ENCODE measurements around the gene ETV6. TPM values are rescaled to one million over a fixed set of nuclear protein-coding genes. Genes with fewer than 3 reads are reported as not detected.

The ETV6 gene
- total and polyA plus RNA-seq, 9 of the 15 experiments (the other 6 are each of a cell fraction or from before 2014, with no cell fraction given), result 0.81 to 12.7 (median 4.1) TPM

DNA sequence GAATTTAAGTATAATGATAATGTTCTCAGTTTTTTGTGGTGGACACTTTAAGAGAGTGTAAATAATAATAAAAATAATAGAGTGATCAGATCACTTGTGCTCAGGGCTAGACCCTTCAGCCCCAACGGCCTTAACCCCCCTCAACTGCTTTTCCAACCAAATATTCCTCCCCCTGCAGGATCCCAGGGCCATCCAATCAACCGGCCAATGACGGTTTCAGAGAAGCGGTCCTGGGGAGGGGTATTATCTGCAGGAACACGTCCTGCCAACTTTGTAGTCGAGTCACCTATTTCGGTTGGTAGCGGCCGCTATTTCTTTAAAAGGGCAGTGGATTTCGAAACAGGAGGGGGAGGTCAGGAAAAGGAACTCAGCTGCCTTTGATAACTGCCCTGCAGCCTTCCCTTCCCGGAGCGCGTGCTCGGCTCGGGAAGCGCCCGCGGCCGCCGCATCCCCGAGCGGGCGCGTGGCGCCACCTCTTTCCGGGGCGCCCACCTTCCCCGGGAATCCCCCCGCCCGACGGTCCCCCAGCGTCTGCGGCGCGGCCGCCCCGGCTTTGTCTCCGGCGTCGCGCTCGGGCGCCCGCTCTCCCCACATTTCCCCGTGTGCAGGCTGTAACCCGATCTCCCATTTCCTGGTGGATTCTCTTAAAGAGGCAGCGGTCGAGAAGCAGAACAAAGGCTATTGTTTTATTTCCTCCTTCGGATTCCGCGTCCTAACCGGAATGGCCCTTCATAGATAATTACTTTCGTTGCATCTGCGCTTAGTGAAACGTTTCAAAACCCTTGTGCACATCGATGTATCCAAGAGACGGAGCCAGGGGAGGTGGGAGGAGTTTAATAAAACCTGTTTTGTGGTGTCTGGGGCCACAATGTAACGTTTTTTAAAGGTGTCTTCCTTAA is 711 bp upstream of the ETV6 start (continued):
- peak; percentile 44; the same call in 1 of the 2 replicates for TF ChIP-seq CXXC5 (CRISPR knock-in tag; IDR thresholded peaks at IDR 0.05)
- TF ChIP-seq YY1 (IDR thresholded peaks at IDR 0.05; ENCODE audit: borderline replicate concordance in 1 of 3, control insufficient read depth in 1 of 3, extremely low read depth in 1 of 3, insufficient read depth in 3 of 3, insufficient read length in 1 of 3, insufficient replicate concordance in 2 of 3, low read depth in 1 of 3, low read length in 2 of 3), result peak in 2 of 3 experiments; percentile 39 to 50
- TF ChIP-seq CBX8 (IDR thresholded peaks at IDR 0.05; ENCODE audit: borderline replicate concordance, extremely low read depth, low read depth, low read length, poor library complexity, severe bottlenecking), result no peak
- TF ChIP-seq EP400 (IDR thresholded peaks at IDR 0.05), result peak; percentile 55; the same call in 1 of the 2 replicates
- TF ChIP-seq BHLHE40 (IDR thresholded peaks at IDR 0.05; ENCODE audit: low read length), result peak; percentile 12
- TF ChIP-seq CEBPB (tag; IDR thresholded peaks at IDR 0.05), result peak; percentile 96
- TF ChIP-seq GTF2E2 (tag; IDR thresholded peaks at IDR 0.05), result peak; percentile 16; the same call in 1 of the 2 replicates
- peak; percentile 41 for TF ChIP-seq NEUROD1 (IDR thresholded peaks at IDR 0.05; ENCODE audit: borderline replicate concordance, low read depth, low read length, partially characterized antibody)
- TF ChIP-seq L3MBTL2 (IDR thresholded peaks at IDR 0.05), result peak; percentile 89
- TF ChIP-seq TAF1 (IDR thresholded peaks at IDR 0.05; ENCODE audit: control insufficient read depth, extremely low read depth, insufficient read depth, low read length, severe bottlenecking), result peak; percentile 47
- TF ChIP-seq NCOR1 (IDR thresholded peaks at IDR 0.05), result peak; percentile 7; the same call in 1 of the 2 replicates
- TF ChIP-seq RBFOX2 (IDR thresholded peaks at IDR 0.05; ENCODE audit: low read depth, low read length), result peak; percentile 88
- TF ChIP-seq, protein P1, sequence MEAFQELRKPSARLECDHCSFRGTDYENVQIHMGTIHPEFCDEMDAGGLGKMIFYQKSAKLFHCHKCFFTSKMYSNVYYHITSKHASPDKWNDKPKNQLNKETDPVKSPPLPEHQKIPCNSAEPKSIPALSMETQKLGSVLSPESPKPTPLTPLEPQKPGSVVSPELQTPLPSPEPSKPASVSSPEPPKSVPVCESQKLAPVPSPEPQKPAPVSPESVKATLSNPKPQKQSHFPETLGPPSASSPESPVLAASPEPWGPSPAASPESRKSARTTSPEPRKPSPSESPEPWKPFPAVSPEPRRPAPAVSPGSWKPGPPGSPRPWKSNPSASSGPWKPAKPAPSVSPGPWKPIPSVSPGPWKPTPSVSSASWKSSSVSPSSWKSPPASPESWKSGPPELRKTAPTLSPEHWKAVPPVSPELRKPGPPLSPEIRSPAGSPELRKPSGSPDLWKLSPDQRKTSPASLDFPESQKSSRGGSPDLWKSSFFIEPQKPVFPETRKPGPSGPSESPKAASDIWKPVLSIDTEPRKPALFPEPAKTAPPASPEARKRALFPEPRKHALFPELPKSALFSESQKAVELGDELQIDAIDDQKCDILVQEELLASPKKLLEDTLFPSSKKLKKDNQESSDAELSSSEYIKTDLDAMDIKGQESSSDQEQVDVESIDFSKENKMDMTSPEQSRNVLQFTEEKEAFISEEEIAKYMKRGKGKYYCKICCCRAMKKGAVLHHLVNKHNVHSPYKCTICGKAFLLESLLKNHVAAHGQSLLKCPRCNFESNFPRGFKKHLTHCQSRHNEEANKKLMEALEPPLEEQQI (IDR thresholded peaks at IDR 0.05), result 0 out of 2 replicates have a peak, but pooled peaks have one; percentile 28
- TF ChIP-seq FOSL1 (tag; conservative IDR thresholded peaks at IDR 0.05), result no peak
- TF ChIP-seq, protein P2, sequence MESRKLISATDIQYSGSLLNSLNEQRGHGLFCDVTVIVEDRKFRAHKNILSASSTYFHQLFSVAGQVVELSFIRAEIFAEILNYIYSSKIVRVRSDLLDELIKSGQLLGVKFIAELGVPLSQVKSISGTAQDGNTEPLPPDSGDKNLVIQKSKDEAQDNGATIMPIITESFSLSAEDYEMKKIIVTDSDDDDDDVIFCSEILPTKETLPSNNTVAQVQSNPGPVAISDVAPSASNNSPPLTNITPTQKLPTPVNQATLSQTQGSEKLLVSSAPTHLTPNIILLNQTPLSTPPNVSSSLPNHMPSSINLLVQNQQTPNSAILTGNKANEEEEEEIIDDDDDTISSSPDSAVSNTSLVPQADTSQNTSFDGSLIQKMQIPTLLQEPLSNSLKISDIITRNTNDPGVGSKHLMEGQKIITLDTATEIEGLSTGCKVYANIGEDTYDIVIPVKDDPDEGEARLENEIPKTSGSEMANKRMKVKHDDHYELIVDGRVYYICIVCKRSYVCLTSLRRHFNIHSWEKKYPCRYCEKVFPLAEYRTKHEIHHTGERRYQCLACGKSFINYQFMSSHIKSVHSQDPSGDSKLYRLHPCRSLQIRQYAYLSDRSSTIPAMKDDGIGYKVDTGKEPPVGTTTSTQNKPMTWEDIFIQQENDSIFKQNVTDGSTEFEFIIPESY (CRISPR knock-in tag; IDR thresholded peaks at IDR 0.05), result 0 out of 2 replicates have a peak, but pooled peaks have one; percentile 39
- TF ChIP-seq MXI1 (IDR thresholded peaks at IDR 0.05; ENCODE audit: low read depth, low read length), result 0 out of 2 replicates have a peak, but pooled peaks have one; percentile 6
- peak; percentile 67; the same call in 1 of the 2 replicates for TF ChIP-seq BRD4 (IDR thresholded peaks at IDR 0.05)
- peak; percentile 58 for TF ChIP-seq EP300 (IDR thresholded peaks at IDR 0.05; ENCODE audit: low read length)
- TF ChIP-seq, protein P3, sequence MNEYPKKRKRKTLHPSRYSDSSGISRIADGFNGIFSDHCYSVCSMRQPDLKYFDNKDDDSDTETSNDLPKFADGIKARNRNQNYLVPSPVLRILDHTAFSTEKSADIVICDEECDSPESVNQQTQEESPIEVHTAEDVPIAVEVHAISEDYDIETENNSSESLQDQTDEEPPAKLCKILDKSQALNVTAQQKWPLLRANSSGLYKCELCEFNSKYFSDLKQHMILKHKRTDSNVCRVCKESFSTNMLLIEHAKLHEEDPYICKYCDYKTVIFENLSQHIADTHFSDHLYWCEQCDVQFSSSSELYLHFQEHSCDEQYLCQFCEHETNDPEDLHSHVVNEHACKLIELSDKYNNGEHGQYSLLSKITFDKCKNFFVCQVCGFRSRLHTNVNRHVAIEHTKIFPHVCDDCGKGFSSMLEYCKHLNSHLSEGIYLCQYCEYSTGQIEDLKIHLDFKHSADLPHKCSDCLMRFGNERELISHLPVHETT (CRISPR knock-in tag; conservative IDR thresholded peaks at IDR 0.05 in 1 of 2, IDR thresholded peaks at IDR 0.05 in 1 of 2), result peak in 1 of 2 experiments; percentile 79; a peak in 2 of 4 replicates
